HG03196 (cell line): Measurements from ENCODE around the gene KLHL21.
"Not testable (repeated sequence)": the region's sequence is repeated elsewhere in the genome, so short reads cannot be mapped to it uniquely, and the experiment has no call there.

ENCODE experiments used
- ATAC-seq: cut with Tn5 transposase; IDR thresholded peaks from one replicate; pipeline ENCODE4 v1.9.1; 2021; ENCODE audit not compliant: unreplicated experiment

KLHL21 gene

GRCh38 chr1:6602669-6603237 lies at the start of gene KLHL21:
Gene KLHL21 (minus strand): TSS chr1:6602869. CDS start chr1:6602817, 52 bp downstream.
- ATAC-seq, result peak; percentile 57

GRCh38 chr1:6651909-6652308 lies 49.2 kb upstream of the KLHL21 start:
- no peak for ATAC-seq

GRCh38 chr1:6648556-6648955 lies 45.9 kb upstream of the KLHL21 start:
- no peak for ATAC-seq

- no peak for ATAC-seq
These were observed 44.0 kb upstream of the KLHL21 start for GRCh38 chr1:6646499-6647148.

- no peak for ATAC-seq
These were observed 42.3 kb upstream of the KLHL21 start for GRCh38 chr1:6645018-6645417.

GRCh38 chr1:6640867-6641266 lies 38.2 kb upstream of the KLHL21 start:
- not testable (repeated sequence) for ATAC-seq

- ATAC-seq, result no peak
These were observed 35.6 kb upstream of the KLHL21 start for GRCh38 chr1:6638226-6638625.

- no peak for ATAC-seq
These were observed 35.1 kb upstream of the KLHL21 start for GRCh38 chr1:6637770-6638169.

- not testable (repeated sequence) for ATAC-seq
These were observed 34.1 kb upstream of the KLHL21 start for GRCh38 chr1:6636778-6637177.

- ATAC-seq, result no peak
These were observed 33.5 kb upstream of the KLHL21 start for GRCh38 chr1:6635910-6636760.

GRCh38 chr1:6635161-6635909 lies 32.7 kb upstream of the KLHL21 start:
- no peak for ATAC-seq

GRCh38 chr1:6634371-6635052 lies 31.8 kb upstream of the KLHL21 start:
- ATAC-seq, result no peak

GRCh38 chr1:6632588-6633514 lies 30.2 kb upstream of the KLHL21 start:
- no peak for ATAC-seq

- ATAC-seq, result no peak
These were observed 28.4 kb upstream of the KLHL21 start for GRCh38 chr1:6631058-6631457.

GRCh38 chr1:6630027-6630426 lies 27.4 kb upstream of the KLHL21 start:
- ATAC-seq, result no peak

GRCh38 chr1:6628971-6629479 lies 26.4 kb upstream of the KLHL21 start:
- no peak for ATAC-seq

- no peak for ATAC-seq
These were observed 25.3 kb upstream of the KLHL21 start for GRCh38 chr1:6627841-6628545.

- no peak for ATAC-seq
These were observed 24.4 kb upstream of the KLHL21 start for GRCh38 chr1:6627031-6627430.
